BLaER1 treated with 17β-estradiol and CSF1 and Interleukin-3, amounts not matched to agents 10 nM and 100 nM (cell line): ENCODE data around the gene C11orf58.

ENCODE experiments used
- H3K27ac ChIP-seq, 11 experiments: shearing (Covaris generic); formaldehyde crosslinking; 2 replicates each; pipeline ENCODE4 v1.8.1; 2022
- H3K27me3 ChIP-seq, 11 experiments: shearing (Covaris generic); formaldehyde crosslinking; 2 replicates each; pipeline ENCODE4 v1.8.1; 2022
- H3K36me3 ChIP-seq, 11 experiments: shearing (Covaris generic); formaldehyde crosslinking; 2 replicates each; pipeline ENCODE4 v1.8.1; 2022
- H3K4me1 ChIP-seq, 10 experiments: shearing (Covaris generic); formaldehyde crosslinking; 2 replicates each; pipeline ENCODE4 v1.8.1; 2022
- H3K4me2 ChIP-seq, 11 experiments: shearing (Covaris generic); formaldehyde crosslinking; 2 replicates each; pipeline ENCODE4 v1.8.1; 2022
- H3K4me3 ChIP-seq, 10 experiments: shearing (Covaris generic); formaldehyde crosslinking; 2 replicates each; pipeline ENCODE4 v1.8.1; 2022
- H3K9ac ChIP-seq, 11 experiments: shearing (Covaris generic); formaldehyde crosslinking; 2 replicates each; pipeline ENCODE4 v1.8.1; 2022
- H3K9me3 ChIP-seq, 11 experiments: shearing (Covaris generic); formaldehyde crosslinking; replicated peaks in 1 of 11; 2 replicates each; pipeline ENCODE4 v1.8.1; 2022
- H4K20me1 ChIP-seq, 11 experiments: shearing (Covaris generic); formaldehyde crosslinking; 2 replicates each; pipeline ENCODE4 v1.8.1; 2022
- Cebpa-rat ChIP-seq, 11 experiments: shearing (Covaris generic); IDR thresholded peaks; 2 replicates each; pipeline ENCODE4 v1.8.1; 2022

C11orf58 gene

GRCh38 chr11:16773981-16774935 lies 35.8 kb downstream of the C11orf58 start:
- Histone ChIP-seq H3K4me2 (no peak overlapping the region), H3K36me3 (no peaks in the 10 kb centered on the region), H3K27me3 (no peaks in the 10 kb centered on the region), H3K4me3 (no peak overlapping the region), H3K9me3 (no peaks in the 10 kb centered on the region), H3K27ac (no peak overlapping the region), H3K9ac (no peak overlapping the region), H4K20me1 (no peaks in the 10 kb centered on the region), H3K4me1 (peaks cover 0 to 5% (median under 1%) of the 10 kb centered on the region in 10 experiments; a peak in 5 of 20 replicates)
- TF ChIP-seq Cebpa-rat (IDR thresholded peaks at IDR 0.05), result no peak

GRCh38 chr11:16774936-16775613 lies 36.6 kb downstream of the C11orf58 start:
- no peak overlapping the region for H3K4me2 ChIP-seq

DNA sequence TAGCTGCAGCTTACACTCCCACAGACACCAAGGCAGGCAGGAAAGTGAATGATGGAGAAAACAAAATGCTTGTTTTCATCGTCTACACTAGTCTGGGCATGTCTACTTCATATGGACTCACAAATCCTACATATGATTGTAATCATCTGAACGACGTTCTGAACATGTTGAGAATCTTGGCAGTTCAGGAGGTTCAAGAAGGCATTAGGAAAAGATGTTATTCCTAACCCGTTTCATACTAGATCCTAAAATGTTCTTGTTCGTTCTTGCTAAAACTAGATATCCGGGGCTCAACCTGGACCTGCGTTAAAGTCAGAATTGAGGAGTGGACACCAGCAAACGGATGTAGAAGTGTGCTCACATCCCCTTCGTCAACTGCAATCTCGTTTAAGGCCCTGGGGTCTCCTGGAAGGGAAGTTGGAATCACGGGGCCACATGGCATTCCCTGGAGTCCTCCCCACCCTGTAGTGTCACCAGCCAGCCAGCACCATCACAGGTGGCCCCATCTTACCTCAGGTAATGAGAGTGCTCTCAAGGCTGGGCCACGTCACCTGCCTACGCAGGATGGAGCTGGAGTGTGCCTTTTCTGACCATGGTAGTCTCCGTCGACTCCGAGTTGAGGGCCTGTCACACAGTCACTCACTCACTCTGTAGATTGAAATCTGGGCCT lies 37.3 kb downstream of the C11orf58 start:
- Histone ChIP-seq H3K36me3 (no peaks in the 10 kb centered on the region), H3K9me3 (no peaks in the 10 kb centered on the region), H3K4me1 (peaks cover 0 to 17% (median 2%) of the 10 kb centered on the region in 10 experiments; a peak in 6 of 20 replicates), H4K20me1 (no peaks in the 10 kb centered on the region), H3K27ac (no peak overlapping the region), H3K4me3 (no peak overlapping the region), H3K27me3 (no peaks in the 10 kb centered on the region), H3K4me2 (no peak overlapping the region), H3K9ac (no peak overlapping the region)
- no peak for TF ChIP-seq Cebpa-rat (IDR thresholded peaks at IDR 0.05)

More at GRCh38 chr11:16774936-16775613, 36.6 kb downstream of the C11orf58 start:
- peaks cover 0 to 14% (median 2%) of the 10 kb centered on the region in 10 experiments; a peak in 6 of 20 replicates for H3K4me1 ChIP-seq
- no peak overlapping the region for H3K4me3 ChIP-seq
- no peaks in the 10 kb centered on the region for H4K20me1 ChIP-seq
- no peak for TF ChIP-seq Cebpa-rat (IDR thresholded peaks at IDR 0.05)
- no peaks in the 10 kb centered on the region for H3K27me3 ChIP-seq
- no peak overlapping the region for H3K27ac ChIP-seq
- H3K9me3 ChIP-seq, result no peaks in the 10 kb centered on the region
- no peak overlapping the region for H3K9ac ChIP-seq
- H3K36me3 ChIP-seq, result no peaks in the 10 kb centered on the region

- Histone ChIP-seq H3K27ac (no peak overlapping the region), H3K9ac (no peak overlapping the region), H4K20me1 (no peaks in the 10 kb centered on the region), H3K36me3 (no peaks in the 10 kb centered on the region), H3K4me2 (no peak overlapping the region), H3K27me3 (no peaks in the 10 kb centered on the region), H3K4me1 (peaks cover 0 to 17% (median 4%) of the 10 kb centered on the region in 10 experiments; a peak in 9 of 20 replicates), H3K4me3 (no peak overlapping the region), H3K9me3 (no peaks in the 10 kb centered on the region)
- TF ChIP-seq Cebpa-rat (IDR thresholded peaks at IDR 0.05), result no peak
Observed at GRCh38 chr11:16776711-16777612, 38.5 kb downstream of the C11orf58 start.

- Histone ChIP-seq H3K9ac (no peak overlapping the region), H4K20me1 (no peaks in the 10 kb centered on the region; a peak in 1 of 22 replicates), H3K9me3 (no peaks in the 10 kb centered on the region), H3K4me3 (no peak overlapping the region), H3K4me2 (no peak overlapping the region), H3K4me1 (peaks cover 0 to 17% (median 7%) of the 10 kb centered on the region in 10 experiments; a peak in 11 of 20 replicates), H3K27me3 (no peaks in the 10 kb centered on the region), H3K36me3 (no peaks in the 10 kb centered on the region), H3K27ac (no peak overlapping the region)
- no peak for TF ChIP-seq Cebpa-rat (IDR thresholded peaks at IDR 0.05)
Observed at GRCh38 chr11:16777613-16777975, 39.1 kb downstream of the C11orf58 start.

GRCh38 chr11:16778286-16778685 lies 39.8 kb downstream of the C11orf58 start:
- Histone ChIP-seq H3K4me1 (peaks cover 0 to 17% (median 9%) of the 10 kb centered on the region in 10 experiments; a peak in 11 of 20 replicates), H3K4me3 (no peak overlapping the region), H3K9me3 (no peaks in the 10 kb centered on the region), H3K9ac (no peak overlapping the region), H3K27me3 (no peaks in the 10 kb centered on the region), H4K20me1 (no peaks in the 10 kb centered on the region; a peak in 1 of 22 replicates), H3K4me2 (no peak overlapping the region), H3K36me3 (no peaks in the 10 kb centered on the region), H3K27ac (no peak overlapping the region)
- no peak for TF ChIP-seq Cebpa-rat (IDR thresholded peaks at IDR 0.05)

- Histone ChIP-seq H3K27ac (no peak overlapping the region), H3K9me3 (no peaks in the 10 kb centered on the region), H4K20me1 (no peaks in the 10 kb centered on the region; a peak in 1 of 22 replicates), H3K27me3 (no peaks in the 10 kb centered on the region), H3K9ac (no peak overlapping the region), H3K36me3 (no peaks in the 10 kb centered on the region), H3K4me1 (peaks cover 0 to 19% (median 9%) of the 10 kb centered on the region in 10 experiments; a peak in 11 of 20 replicates), H3K4me3 (no peak overlapping the region), H3K4me2 (peak overlapping the region in 2 of 11 experiments; percentile 6 to 23; a peak in 4 of 22 replicates)
- TF ChIP-seq Cebpa-rat (IDR thresholded peaks at IDR 0.05), result no peak
Observed at GRCh38 chr11:16778876-16779275, 40.4 kb downstream of the C11orf58 start.

GRCh38 chr11:16779436-16779835 lies 41.0 kb downstream of the C11orf58 start:
- H3K9ac ChIP-seq, result no peak overlapping the region
- peaks cover 0 to 25% (median 9%) of the 10 kb centered on the region in 10 experiments; a peak in 12 of 20 replicates for H3K4me1 ChIP-seq
- H3K27me3 ChIP-seq, result no peaks in the 10 kb centered on the region
- H3K4me2 ChIP-seq, result peak overlapping the region in 2 of 11 experiments; percentile 6 to 57; a peak in 4 of 22 replicates
- H3K9me3 ChIP-seq, result no peaks in the 10 kb centered on the region
- TF ChIP-seq Cebpa-rat (IDR thresholded peaks at IDR 0.05), result no peak
- no peak overlapping the region for H3K27ac ChIP-seq
- H3K36me3 ChIP-seq, result no peaks in the 10 kb centered on the region
- H3K4me3 ChIP-seq, result no peak overlapping the region
- no peaks in the 10 kb centered on the region; a peak in 1 of 22 replicates for H4K20me1 ChIP-seq
